IgD-negative memory B cell (primary cell): ENCODE measurements around the gene KLHL36. TPM values are rescaled to one million over a fixed set of nuclear protein-coding genes. Genes with fewer than 3 reads are reported as not detected.

Source experiments
- H3K27ac Mint-ChIP-seq, 3 donors: one replicate each; pipeline ENCODE4 v1.8.0; 2020 to 2022; ENCODE audit warnings: mild to moderate bottlenecking in 3 of 3, mixed read lengths in 3 of 3, moderate library complexity in 1 of 3
- H3K27me3 Mint-ChIP-seq: one replicate; pipeline ENCODE4 v1.8.0; 2021; ENCODE audit warnings: mixed read lengths
- H3K36me3 Mint-ChIP-seq: one replicate; pipeline ENCODE4 v1.8.0; 2020; ENCODE audit warnings: mild to moderate bottlenecking, mixed read lengths
- H3K4me1 Mint-ChIP-seq, 3 donors: one replicate each; pipeline ENCODE4 v1.8.0; 2020 to 2022; ENCODE audit warnings: mixed read lengths in 3 of 3, mild to moderate bottlenecking in 1 of 3
- H3K4me3 Mint-ChIP-seq, 4 donors: one replicate each; pipeline ENCODE4 v1.8.0; 2020 to 2022; ENCODE audit warnings: mild to moderate bottlenecking in 4 of 4, mixed read lengths in 4 of 4, moderate library complexity in 3 of 4
- H3K9me3 Mint-ChIP-seq, 3 donors: one replicate each; pipeline ENCODE4 v1.8.0; 2020 to 2021; ENCODE audit warnings: mixed read lengths in 3 of 3, mild to moderate bottlenecking in 1 of 3
- polyA plus RNA-seq: library from polyadenylated mRNA; unstranded; fragments of 300-500 nt; fragmentation: Illumina TruSeq; gene quantifications from one replicate; pipeline ENCODE4 v1.2.3, GENCODE V29; 2021

The KLHL36 gene
- polyA plus RNA-seq, 1 donor from 2014 or later = 34.1 TPM

DNA sequence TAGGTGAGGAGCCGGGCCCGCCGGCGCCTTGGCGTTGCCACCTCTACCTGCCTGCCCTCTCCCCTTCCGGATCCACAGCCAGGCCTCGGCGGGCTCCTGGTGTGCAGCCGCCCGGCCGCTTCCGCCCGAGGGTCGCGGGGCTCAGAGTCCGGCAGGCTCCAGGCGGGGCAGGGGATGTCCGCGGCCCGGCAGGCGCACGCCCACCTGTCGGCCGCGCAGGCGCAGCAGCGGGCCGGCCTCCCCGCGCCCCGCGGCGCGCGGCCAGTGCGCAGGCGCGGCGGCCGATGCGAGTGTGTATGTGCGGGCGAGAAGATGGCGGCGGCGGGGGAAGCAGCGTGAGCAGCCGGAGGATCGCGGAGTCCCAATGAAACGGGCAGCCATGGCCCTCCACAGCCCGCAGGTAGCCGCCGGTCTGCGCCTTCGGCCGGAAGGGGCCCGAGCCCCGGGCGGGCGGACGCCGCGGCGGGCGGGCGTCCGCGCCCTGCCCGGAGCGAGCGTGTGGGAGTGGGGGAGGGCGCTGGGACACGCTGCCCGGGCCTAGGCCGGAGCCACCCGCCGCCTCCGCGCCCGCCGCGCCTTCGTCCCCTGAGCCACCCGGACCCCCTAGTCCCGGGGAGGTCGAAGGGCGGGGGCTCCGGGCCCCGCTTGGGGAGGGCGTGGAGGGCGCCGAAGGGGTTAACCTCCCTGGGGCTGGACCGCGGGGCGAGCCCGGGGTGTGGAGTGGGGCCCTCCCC is 51.6 kb downstream of the KLHL36 start, which contains the start of gene USP10:
USP10 (plus strand) TSS at position 289 of the 734 bp plus-strand sequence; CDS start at position 380, 91 bp downstream.
- H3K4me1 Mint-ChIP-seq = peaks cover 29 to 37% (median 30%) of the 10 kb centered on the region in 3 donors
- H3K4me3 Mint-ChIP-seq = peak within 1 kb of the TSS; percentile 94 to 99 (median 96)
- H3K36me3 Mint-ChIP-seq = no peaks in the 10 kb centered on the region
- peak within 1 kb of the TSS; percentile 90 to 98 (median 97) for H3K27ac Mint-ChIP-seq
- no peaks in the 10 kb centered on the region for H3K9me3 Mint-ChIP-seq
- H3K27me3 Mint-ChIP-seq = no peaks in the 10 kb centered on the region

DNA sequence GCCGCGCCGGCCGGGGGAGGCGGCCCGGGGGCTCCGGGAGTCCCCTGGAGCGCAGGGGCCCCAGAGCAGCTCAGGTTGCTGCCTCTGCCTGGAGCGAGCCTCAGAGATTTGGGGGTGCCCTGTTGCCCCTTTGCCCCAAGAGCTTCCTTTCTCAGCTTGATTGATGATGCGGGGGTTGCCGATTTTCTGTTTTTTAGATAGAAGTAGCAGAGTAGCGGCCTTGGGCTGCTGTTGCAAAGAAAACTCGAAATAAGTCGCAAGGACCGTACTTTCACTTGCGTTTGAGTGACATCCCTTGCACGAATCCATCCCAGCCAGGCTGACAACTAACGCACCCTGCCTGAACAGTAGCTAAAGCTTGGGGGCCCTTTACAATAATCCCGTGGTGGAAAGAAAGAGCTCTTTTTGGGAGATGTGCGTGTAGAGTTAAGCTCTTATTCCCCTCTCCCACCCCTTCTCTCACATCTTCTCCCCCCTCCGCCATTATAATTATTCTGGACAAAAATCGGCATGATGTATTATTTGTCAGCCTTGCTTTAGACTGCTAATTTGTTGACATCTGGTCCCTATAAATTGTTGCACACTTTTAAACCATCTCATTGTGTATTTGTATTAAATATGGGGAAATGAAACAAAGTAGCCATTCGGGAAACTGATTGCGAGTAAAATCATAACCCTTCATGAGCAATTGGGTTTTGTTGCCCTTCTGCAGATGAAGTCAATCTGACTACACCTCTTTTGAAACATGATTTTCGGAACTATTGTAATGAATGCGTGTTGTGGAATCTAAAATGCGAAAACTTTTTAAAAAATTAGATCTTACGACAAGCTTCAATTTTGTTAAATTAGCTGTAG is 52.4 kb downstream of the KLHL36 start:
- no peaks in the 10 kb centered on the region for H3K36me3 Mint-ChIP-seq
- H3K4me3 Mint-ChIP-seq = peak overlapping the region; percentile 94 to 99 (median 96)
- no peaks in the 10 kb centered on the region for H3K9me3 Mint-ChIP-seq
- no peaks in the 10 kb centered on the region for H3K27me3 Mint-ChIP-seq
- H3K4me1 Mint-ChIP-seq = peaks cover 33 to 37% (median 33%) of the 10 kb centered on the region in 3 donors
- peak overlapping the region; percentile 87 to 98 (median 97) for H3K27ac Mint-ChIP-seq

DNA sequence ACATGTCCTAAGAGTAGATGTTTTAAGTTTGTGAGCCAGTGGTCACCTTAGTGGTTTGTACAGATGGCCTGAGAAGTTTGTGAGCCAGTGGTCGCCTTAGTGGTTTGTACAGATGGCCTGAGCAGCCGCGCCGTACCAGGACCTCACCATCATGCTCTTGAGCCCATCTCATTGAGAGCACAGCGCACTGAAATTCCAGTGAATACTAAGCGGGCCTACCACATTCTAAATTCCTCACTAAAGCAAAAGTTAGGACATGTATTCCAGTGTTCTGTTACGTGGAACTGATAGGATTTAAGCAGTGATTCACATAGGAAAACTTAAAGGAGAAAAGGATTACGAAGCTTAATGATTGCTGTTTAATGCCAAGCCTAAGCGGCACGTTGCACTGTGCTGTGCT is 55.4 kb downstream of the KLHL36 start:
- H3K27me3 Mint-ChIP-seq = no peaks in the 10 kb centered on the region
- peak overlapping the region in 2 of 4 donors; percentile 64 to 80 for H3K4me3 Mint-ChIP-seq
- H3K27ac Mint-ChIP-seq = no peak overlapping the region
- no peaks in the 10 kb centered on the region for H3K9me3 Mint-ChIP-seq
- H3K4me1 Mint-ChIP-seq = peaks cover 45 to 51% (median 50%) of the 10 kb centered on the region in 3 donors
- no peaks in the 10 kb centered on the region for H3K36me3 Mint-ChIP-seq

DNA sequence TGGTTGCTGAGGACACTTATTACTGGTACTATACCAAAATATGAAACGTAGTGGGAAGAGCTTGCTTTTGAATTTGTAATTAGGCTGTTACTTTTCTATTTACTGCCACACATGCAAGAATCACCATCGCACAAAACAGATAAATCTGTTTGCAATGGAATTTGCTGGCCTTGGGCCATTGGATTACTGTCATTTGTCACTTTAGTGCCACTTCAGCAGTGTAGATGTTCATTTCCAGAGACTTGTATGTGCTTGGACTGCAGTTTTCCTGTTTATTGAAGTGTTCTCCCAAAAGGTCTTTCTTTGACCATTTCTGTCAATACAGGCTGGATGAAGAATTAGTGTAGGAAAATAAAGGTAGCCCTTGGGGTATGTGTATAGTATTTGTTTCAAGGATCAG is 55.9 kb downstream of the KLHL36 start:
- no peaks in the 10 kb centered on the region for H3K9me3 Mint-ChIP-seq
- H3K27me3 Mint-ChIP-seq = no peaks in the 10 kb centered on the region
- peak overlapping the region in 1 of 3 donors; percentile 29 for H3K27ac Mint-ChIP-seq
- peaks cover 50 to 56% (median 56%) of the 10 kb centered on the region in 3 donors for H3K4me1 Mint-ChIP-seq
- H3K4me3 Mint-ChIP-seq = no peak overlapping the region
- H3K36me3 Mint-ChIP-seq = no peaks in the 10 kb centered on the region

DNA sequence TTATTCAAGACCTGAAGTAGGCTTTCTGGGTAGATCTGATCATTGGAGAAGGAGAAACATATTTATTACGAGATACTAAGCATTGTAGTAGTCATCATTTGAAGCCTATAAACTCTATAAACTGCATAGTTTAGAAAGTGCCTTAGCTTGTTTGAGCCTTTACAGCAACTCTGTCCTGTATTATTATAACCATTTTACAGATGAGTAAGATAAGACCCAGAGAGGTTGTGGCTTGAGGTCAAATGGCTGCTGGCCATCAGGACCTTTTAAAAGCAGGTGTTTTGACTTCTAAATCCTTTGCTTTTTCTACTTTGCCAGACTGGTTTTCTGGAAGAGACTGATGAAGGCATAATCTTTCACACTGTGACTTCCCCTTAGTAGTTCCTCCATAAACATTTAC is 58.5 kb downstream of the KLHL36 start:
- H3K36me3 Mint-ChIP-seq = peaks cover 4% of the 10 kb centered on the region
- no peaks in the 10 kb centered on the region for H3K9me3 Mint-ChIP-seq
- no peaks in the 10 kb centered on the region for H3K27me3 Mint-ChIP-seq
- H3K27ac Mint-ChIP-seq = no peak overlapping the region
- H3K4me3 Mint-ChIP-seq = no peak overlapping the region
- peaks cover 57 to 69% (median 57%) of the 10 kb centered on the region in 3 donors for H3K4me1 Mint-ChIP-seq

DNA sequence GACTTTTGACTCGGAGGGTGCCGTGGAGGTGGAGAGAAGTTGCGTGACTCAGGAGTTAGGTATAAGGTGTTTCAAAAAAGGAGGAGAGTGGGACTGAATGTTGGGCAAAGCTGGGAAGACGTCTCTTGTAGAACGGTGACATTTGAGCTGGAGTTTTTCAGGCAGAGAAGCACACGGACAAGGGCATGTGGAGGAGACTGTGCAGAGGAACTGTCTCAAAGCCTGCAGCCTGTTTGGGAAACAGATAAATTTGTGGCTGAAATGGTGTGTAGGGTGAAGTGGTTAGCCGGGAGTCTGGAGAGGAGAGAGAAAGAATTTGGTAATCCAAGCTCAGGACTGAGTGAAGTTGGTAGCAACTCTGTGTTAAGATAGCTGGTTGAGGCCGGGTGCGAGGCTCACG is 61.3 kb downstream of the KLHL36 start:
- H3K27ac Mint-ChIP-seq = no peak overlapping the region
- H3K4me1 Mint-ChIP-seq = peaks cover 65 to 72% (median 69%) of the 10 kb centered on the region in 3 donors
- H3K9me3 Mint-ChIP-seq = no peaks in the 10 kb centered on the region
- peaks cover 4% of the 10 kb centered on the region for H3K36me3 Mint-ChIP-seq
- no peaks in the 10 kb centered on the region for H3K27me3 Mint-ChIP-seq
- peak overlapping the region in 1 of 4 donors; percentile 67 for H3K4me3 Mint-ChIP-seq

DNA sequence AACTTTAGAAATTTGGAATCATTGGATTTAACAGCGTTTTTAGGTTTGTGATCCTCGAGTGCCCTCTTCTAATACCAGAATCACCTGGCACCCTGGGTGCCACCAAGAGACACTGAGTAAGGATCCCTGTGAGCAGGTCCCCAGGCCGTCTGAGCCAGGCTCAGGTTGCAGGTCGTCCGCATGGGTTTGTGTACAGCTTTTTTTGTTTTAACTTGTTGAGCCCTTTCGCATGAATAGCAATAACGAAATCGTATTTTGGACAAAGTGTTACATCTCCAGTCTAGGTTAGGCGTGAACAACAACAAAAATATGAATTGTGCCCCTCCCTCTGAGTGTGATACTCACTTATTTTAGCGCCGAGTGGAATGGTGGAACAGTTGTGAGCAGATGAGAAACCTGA is 62.4 kb downstream of the KLHL36 start:
- Mint-ChIP-seq H3K4me1 (peaks cover 63 to 70% (median 66%) of the 10 kb centered on the region in 3 donors), H3K27ac (peak overlapping the region in 2 of 3 donors; percentile 18 to 62), H3K4me3 (peak overlapping the region in 1 of 4 donors; percentile 54), H3K36me3 (peaks cover 4% of the 10 kb centered on the region), H3K27me3 (no peaks in the 10 kb centered on the region), H3K9me3 (no peaks in the 10 kb centered on the region)

Other genes with a start within 250 kb of the KLHL36 start
- gene MEAK7, start 143.9 kb upstream of the KLHL36 start, polyA plus RNA-seq = 8.2 TPM
- 725 TPM for gene COTL1, start 30.4 kb upstream of the KLHL36 start, polyA plus RNA-seq
- gene USP10, start 51.5 kb downstream of the KLHL36 start, polyA plus RNA-seq = 95.8 TPM
- gene CRISPLD2, start 171.5 kb downstream of the KLHL36 start, polyA plus RNA-seq = not detected